GM19455 (cell line): ENCODE measurements around the gene FEV.

Experiments
- ATAC-seq: cut with Tn5 transposase; IDR thresholded peaks from one replicate; pipeline ENCODE4 v1.9.1; 2021; ENCODE audit not compliant: unreplicated experiment

FEV gene

GRCh38 chr2:219017201-219017931 lies 32.4 kb upstream of the FEV start:
- ATAC-seq, result no peak

GRCh38 chr2:219016721-219017120 lies 31.7 kb upstream of the FEV start:
- ATAC-seq, result no peak

GRCh38 chr2:219010873-219011272 lies 25.9 kb upstream of the FEV start:
- no peak for ATAC-seq

- no peak for ATAC-seq
Measured at GRCh38 chr2:219010162-219010756, 25.3 kb upstream of the FEV start.

- ATAC-seq, result no peak
Measured at GRCh38 chr2:219009294-219009693, 24.3 kb upstream of the FEV start.

- ATAC-seq, result no peak
Measured at GRCh38 chr2:219003979-219004378, 19.0 kb upstream of the FEV start.

GRCh38 chr2:219003267-219003634 lies 18.3 kb upstream of the FEV start:
- ATAC-seq, result no peak

- ATAC-seq, result no peak
Measured at GRCh38 chr2:219002395-219003266, 17.6 kb upstream of the FEV start.

- ATAC-seq, result no peak
Measured at GRCh38 chr2:219001577-219002394, 16.8 kb upstream of the FEV start.

- ATAC-seq, result no peak
Measured at GRCh38 chr2:219001100-219001576, 16.2 kb upstream of the FEV start.

- ATAC-seq, result no peak
Measured at GRCh38 chr2:219000569-219000960, 15.6 kb upstream of the FEV start.

- ATAC-seq, result no peak
Measured at GRCh38 chr2:218999881-219000568, 15.0 kb upstream of the FEV start.

- no peak for ATAC-seq
Measured at GRCh38 chr2:218999021-218999880, 14.3 kb upstream of the FEV start.

GRCh38 chr2:218998414-218999002 lies 13.5 kb upstream of the FEV start:
- no peak for ATAC-seq

- ATAC-seq, result no peak
Measured at GRCh38 chr2:218997731-218998130, 12.7 kb upstream of the FEV start.

GRCh38 chr2:218996937-218997336 lies 12.0 kb upstream of the FEV start:
- no peak for ATAC-seq

- no peak for ATAC-seq
Measured at GRCh38 chr2:218995972-218996711, 11.2 kb upstream of the FEV start.

GRCh38 chr2:218995561-218995960 lies 10.6 kb upstream of the FEV start:
- ATAC-seq, result no peak
